ENCODE measurements around the gene MAP1LC3B. TPM values are rescaled to one million over a fixed set of nuclear protein-coding genes. Genes with fewer than 3 reads are reported as not detected.

Gene MAP1LC3B
- polyA plus RNA-seq, 1 donor, result 44.7 TPM

DNA sequence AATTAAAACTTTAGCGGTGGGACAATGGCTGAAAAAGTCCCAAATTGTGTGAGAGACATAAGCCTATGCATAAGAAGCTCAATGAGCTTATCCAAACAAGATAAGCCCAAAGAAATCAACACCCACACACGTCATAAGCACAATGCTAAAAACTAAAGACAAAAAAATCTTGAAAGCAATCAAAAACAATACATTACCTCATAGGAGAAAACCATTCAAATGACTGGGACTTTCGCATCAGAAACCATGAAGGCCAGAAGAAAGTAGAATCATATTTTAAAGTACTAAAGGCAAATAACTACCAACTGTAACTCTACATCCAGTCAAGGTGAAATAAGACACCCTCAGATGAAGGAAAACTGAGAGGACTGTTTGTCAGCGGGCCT lies 50.4 kb downstream of the MAP1LC3B start:
- Histone ChIP-seq H3K4me1 (ENCODE audit: control insufficient read depth, insufficient read depth, low read length) (no peaks in the 10 kb centered on the region), H3K36me3 (ENCODE audit: control insufficient read depth, insufficient read depth, low read length) (peaks cover 31% of the 10 kb centered on the region), H3K4me3 (ENCODE audit: low read length) (no peak overlapping the region), H3K27ac (ENCODE audit: low read length) (no peak overlapping the region), H3K9me3 (ENCODE audit: control insufficient read depth, low read depth, low read length) (no peaks in the 10 kb centered on the region), H3K27me3 (ENCODE audit: control insufficient read depth, insufficient read depth, low read length) (no peaks in the 10 kb centered on the region)
- WGBS (ENCODE audit: insufficient coverage, low lambda C conversion rate), result 89% methylated on average over 3 of the region's 4 CpGs
- no peak for DNase-seq

- Histone ChIP-seq H3K27ac (ENCODE audit: low read length) (no peak overlapping the region), H3K27me3 (ENCODE audit: control insufficient read depth, insufficient read depth, low read length) (no peaks in the 10 kb centered on the region), H3K9me3 (ENCODE audit: control insufficient read depth, low read depth, low read length) (no peaks in the 10 kb centered on the region), H3K4me3 (ENCODE audit: low read length) (no peak overlapping the region), H3K36me3 (ENCODE audit: control insufficient read depth, insufficient read depth, low read length) (peaks cover 34% of the 10 kb centered on the region), H3K4me1 (ENCODE audit: control insufficient read depth, insufficient read depth, low read length) (no peaks in the 10 kb centered on the region)
- no CpG with 5 or more reads among the region's 8 CpGs for WGBS (ENCODE audit: insufficient coverage, low lambda C conversion rate)
- DNase-seq, result no peak
Measured at GRCh38 chr16:87443016-87443415, 50.9 kb downstream of the MAP1LC3B start.

GRCh38 chr16:87443964-87444363 lies 51.8 kb downstream of the MAP1LC3B start:
- Histone ChIP-seq H3K4me3 (ENCODE audit: low read length) (no peak overlapping the region), H3K27ac (ENCODE audit: low read length) (no peak overlapping the region), H3K4me1 (ENCODE audit: control insufficient read depth, insufficient read depth, low read length) (no peaks in the 10 kb centered on the region), H3K27me3 (ENCODE audit: control insufficient read depth, insufficient read depth, low read length) (no peaks in the 10 kb centered on the region), H3K36me3 (ENCODE audit: control insufficient read depth, insufficient read depth, low read length) (peaks cover 43% of the 10 kb centered on the region), H3K9me3 (ENCODE audit: control insufficient read depth, low read depth, low read length) (no peaks in the 10 kb centered on the region)
- WGBS (ENCODE audit: insufficient coverage, low lambda C conversion rate), result 100% methylated on average over 1 of the region's 3 CpGs
- no peak for DNase-seq

DNA sequence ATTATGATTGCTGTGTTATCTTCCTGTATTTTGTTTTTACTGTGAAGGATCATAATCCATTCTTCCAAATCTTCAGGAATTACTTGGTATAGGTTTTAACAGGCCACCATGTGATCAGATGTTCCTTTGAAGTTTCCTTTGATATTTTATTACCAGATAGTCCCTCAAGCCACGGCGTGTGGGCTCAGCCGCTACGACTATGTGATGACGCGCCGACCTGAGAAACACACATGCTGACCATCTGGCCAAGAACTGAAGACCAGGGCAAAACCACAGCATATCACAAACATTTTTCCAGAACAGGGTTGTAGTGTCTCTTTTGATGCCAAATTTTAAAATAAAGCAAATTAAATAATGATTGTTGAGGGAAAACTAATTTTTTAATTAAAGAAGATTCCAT lies 53.4 kb downstream of the MAP1LC3B start:
- Histone ChIP-seq H3K27ac (ENCODE audit: low read length) (no peak overlapping the region), H3K4me3 (ENCODE audit: low read length) (no peak overlapping the region), H3K9me3 (ENCODE audit: control insufficient read depth, low read depth, low read length) (no peaks in the 10 kb centered on the region), H3K4me1 (ENCODE audit: control insufficient read depth, insufficient read depth, low read length) (no peaks in the 10 kb centered on the region), H3K27me3 (ENCODE audit: control insufficient read depth, insufficient read depth, low read length) (no peaks in the 10 kb centered on the region), H3K36me3 (ENCODE audit: control insufficient read depth, insufficient read depth, low read length) (peaks cover 51% of the 10 kb centered on the region)
- no CpG with 5 or more reads among the region's 7 CpGs for WGBS (ENCODE audit: insufficient coverage, low lambda C conversion rate)
- no peak for DNase-seq

DNA sequence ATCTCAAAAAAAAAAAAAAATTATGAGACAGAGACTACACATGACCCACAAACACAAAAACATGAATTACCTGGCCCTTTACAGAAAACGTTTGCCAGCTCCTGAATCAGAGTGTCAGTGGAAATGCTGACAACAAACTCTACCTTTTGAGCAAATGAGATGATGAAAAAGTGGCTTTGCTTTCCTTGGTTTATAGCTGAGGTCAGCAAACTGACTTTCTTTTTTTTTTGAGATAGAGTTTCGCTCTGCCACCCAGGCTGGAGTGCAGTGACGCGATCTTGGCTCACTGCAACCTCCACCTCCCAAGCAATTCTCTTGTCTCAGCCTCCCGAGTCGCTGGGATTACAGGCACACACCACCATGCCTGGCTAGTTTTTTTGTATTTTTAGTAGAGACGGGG lies 54.3 kb downstream of the MAP1LC3B start:
- peak overlapping the region; percentile 58 for H3K27ac ChIP-seq (ENCODE audit: low read length)
- no peaks in the 10 kb centered on the region for H3K4me1 ChIP-seq (ENCODE audit: control insufficient read depth, insufficient read depth, low read length)
- 100% methylated on average over 1 of the region's 7 CpGs for WGBS (ENCODE audit: insufficient coverage, low lambda C conversion rate)

GRCh38 chr16:87447323-87447722 lies 55.2 kb downstream of the MAP1LC3B start:
- Histone ChIP-seq H3K4me3 (ENCODE audit: low read length) (no peak overlapping the region), H3K9me3 (ENCODE audit: control insufficient read depth, low read depth, low read length) (no peaks in the 10 kb centered on the region), H3K36me3 (ENCODE audit: control insufficient read depth, insufficient read depth, low read length) (peaks cover 61% of the 10 kb centered on the region), H3K27me3 (ENCODE audit: control insufficient read depth, insufficient read depth, low read length) (no peaks in the 10 kb centered on the region), H3K4me1 (ENCODE audit: control insufficient read depth, insufficient read depth, low read length) (no peaks in the 10 kb centered on the region), H3K27ac (ENCODE audit: low read length) (peak overlapping the region; percentile 58)
- DNase-seq, result peak; percentile 44 to 47
- WGBS (ENCODE audit: insufficient coverage, low lambda C conversion rate), result 70% methylated on average over 2 of the region's 6 CpGs

More for the DNA sequence above, 54.3 kb downstream of the MAP1LC3B start:
- Histone ChIP-seq H3K4me3 (ENCODE audit: low read length) (no peak overlapping the region), H3K27me3 (ENCODE audit: control insufficient read depth, insufficient read depth, low read length) (no peaks in the 10 kb centered on the region), H3K36me3 (ENCODE audit: control insufficient read depth, insufficient read depth, low read length) (peaks cover 58% of the 10 kb centered on the region), H3K9me3 (ENCODE audit: control insufficient read depth, low read depth, low read length) (no peaks in the 10 kb centered on the region)
- DNase-seq, result no peak

- no peak for DNase-seq
- no peaks in the 10 kb centered on the region for H3K27me3 ChIP-seq (ENCODE audit: control insufficient read depth, insufficient read depth, low read length)
- H3K4me3 ChIP-seq (ENCODE audit: low read length), result no peak overlapping the region
- no peak overlapping the region for H3K27ac ChIP-seq (ENCODE audit: low read length)
- H3K36me3 ChIP-seq (ENCODE audit: control insufficient read depth, insufficient read depth, low read length), result peaks cover 71% of the 10 kb centered on the region
- no peaks in the 10 kb centered on the region for H3K9me3 ChIP-seq (ENCODE audit: control insufficient read depth, low read depth, low read length)
- WGBS (ENCODE audit: insufficient coverage, low lambda C conversion rate), result no CpG with 5 or more reads among the region's 12 CpGs
- no peaks in the 10 kb centered on the region for H3K4me1 ChIP-seq (ENCODE audit: control insufficient read depth, insufficient read depth, low read length)
Measured at GRCh38 chr16:87448866-87449265, 56.7 kb downstream of the MAP1LC3B start.

DNA sequence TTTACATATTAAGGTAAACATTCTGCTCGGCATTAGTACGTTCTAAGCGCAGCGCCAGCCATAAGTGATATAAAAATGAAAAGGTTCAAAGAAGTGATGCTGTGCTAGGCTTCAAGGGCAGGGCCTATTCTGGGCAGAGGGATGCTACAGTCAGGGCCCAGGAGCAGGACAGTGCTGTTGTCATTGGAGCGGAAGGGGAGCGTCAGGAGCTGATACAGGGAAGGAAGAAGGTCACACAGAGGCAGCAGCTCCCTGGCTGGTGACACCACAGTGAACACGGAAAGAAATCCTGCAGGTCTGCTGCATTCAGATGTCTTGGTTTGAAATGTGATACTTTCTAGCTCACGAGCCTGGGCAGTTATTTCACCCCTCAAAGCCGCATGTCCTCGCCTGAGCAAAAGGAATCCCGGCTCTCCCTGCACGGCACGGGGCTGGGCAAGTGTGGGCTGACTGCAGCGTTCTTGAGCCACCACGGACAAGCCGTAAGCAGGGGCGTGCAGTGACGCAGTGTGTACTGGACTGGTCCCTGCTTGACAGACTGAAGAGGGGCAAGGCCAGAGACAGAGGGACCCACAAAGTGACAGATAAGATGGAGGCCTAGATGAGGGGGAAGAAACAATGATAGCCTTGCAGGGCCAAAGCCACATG lies 59.6 kb downstream of the MAP1LC3B start:
- H3K36me3 ChIP-seq (ENCODE audit: control insufficient read depth, insufficient read depth, low read length), result peaks cover 61% of the 10 kb centered on the region
- no peak overlapping the region for H3K4me3 ChIP-seq (ENCODE audit: low read length)
- 90% methylated on average over 4 of the region's 18 CpGs for WGBS (ENCODE audit: insufficient coverage, low lambda C conversion rate)
- peaks cover 12% of the 10 kb centered on the region for H3K4me1 ChIP-seq (ENCODE audit: control insufficient read depth, insufficient read depth, low read length)
- H3K9me3 ChIP-seq (ENCODE audit: control insufficient read depth, low read depth, low read length), result no peaks in the 10 kb centered on the region
- DNase-seq, result no peak
- no peaks in the 10 kb centered on the region for H3K27me3 ChIP-seq (ENCODE audit: control insufficient read depth, insufficient read depth, low read length)
- no peak overlapping the region for H3K27ac ChIP-seq (ENCODE audit: low read length)

- Histone ChIP-seq H3K4me1 (ENCODE audit: control insufficient read depth, insufficient read depth, low read length) (peaks cover 28% of the 10 kb centered on the region), H3K9me3 (ENCODE audit: control insufficient read depth, low read depth, low read length) (no peaks in the 10 kb centered on the region), H3K27ac (ENCODE audit: low read length) (no peak overlapping the region), H3K36me3 (ENCODE audit: control insufficient read depth, insufficient read depth, low read length) (peaks cover 52% of the 10 kb centered on the region), H3K27me3 (ENCODE audit: control insufficient read depth, insufficient read depth, low read length) (no peaks in the 10 kb centered on the region), H3K4me3 (ENCODE audit: low read length) (no peak overlapping the region)
- WGBS (ENCODE audit: insufficient coverage, low lambda C conversion rate), result no CpG with 5 or more reads among the region's 14 CpGs
- no peak for DNase-seq
Measured at GRCh38 chr16:87453326-87453725, 61.2 kb downstream of the MAP1LC3B start.
